Stimulated activated CD8-positive, alpha-beta memory T cell treated with anti-CD3 and anti-CD28 coated beads, Interleukin-4, amount 100 ng/mL, for 48 hours (primary cell): ENCODE data around the gene WDR62.

Experiments used
- DNase-seq: peaks from one replicate; pipeline ENCODE4 v3.0.0-alpha.2; 2020

WDR62 gene

GRCh38 chr19:36054733-36055686 is at the start of gene WDR62:
Gene WDR62, plus strand, starts transcription at chr19:36054897. Its CDS starts 75 bp downstream, at chr19:36054972.
- DNase-seq, result peak; percentile 97

- no peak for DNase-seq
Measured at GRCh38 chr19:36006955-36007354, 47.7 kb upstream of the WDR62 start.

- DNase-seq, result no peak
Measured at GRCh38 chr19:36008336-36008978, 46.2 kb upstream of the WDR62 start, which contains the start of gene SYNE4. Gene SYNE4, minus strand, starts transcription at chr19:36008813. Its CDS starts 132 bp downstream, at chr19:36008681.

- peak; percentile 70 for DNase-seq
Measured at GRCh38 chr19:36009220-36009619, 45.5 kb upstream of the WDR62 start.

- DNase-seq, result no peak
Measured at GRCh38 chr19:36009633-36010379, 44.9 kb upstream of the WDR62 start.

GRCh38 chr19:36010402-36010801 is 44.3 kb upstream of the WDR62 start:
- DNase-seq, result no peak

- no peak for DNase-seq
Measured at GRCh38 chr19:36013280-36014011, 41.3 kb upstream of the WDR62 start.

GRCh38 chr19:36014012-36014924 is 40.4 kb upstream of the WDR62 start, which contains the start of gene ALKBH6:
Gene ALKBH6, minus strand, starts transcription at chr19:36014213. Its CDS starts 816 bp downstream, at chr19:36013397.
- peak; percentile 100 for DNase-seq

GRCh38 chr19:36019061-36019670 is 35.5 kb upstream of the WDR62 start:
- DNase-seq, result no peak

- DNase-seq, result no peak
Measured at GRCh38 chr19:36023432-36023831, 31.3 kb upstream of the WDR62 start.

GRCh38 chr19:36025541-36025940 is 29.2 kb upstream of the WDR62 start:
- DNase-seq, result no peak

- DNase-seq, result no peak
Measured at GRCh38 chr19:36026091-36026876, 28.4 kb upstream of the WDR62 start.

- DNase-seq, result no peak
Measured at GRCh38 chr19:36027696-36028095, 27.0 kb upstream of the WDR62 start.

- DNase-seq, result no peak
Measured at GRCh38 chr19:36028313-36029041, 26.2 kb upstream of the WDR62 start.

GRCh38 chr19:36030264-36031148 is 24.2 kb upstream of the WDR62 start:
- DNase-seq, result no peak

GRCh38 chr19:36031308-36031707 is 23.4 kb upstream of the WDR62 start:
- DNase-seq, result no peak

- peak; percentile 74 for DNase-seq
Measured at GRCh38 chr19:36032251-36033104, 22.2 kb upstream of the WDR62 start, which contains the start of gene CLIP3. Gene CLIP3, minus strand, starts transcription at chr19:36032873. Its CDS starts 516 bp downstream, at chr19:36032357.
